Measurements from ENCODE around the gene LAMA4. TPM values are rescaled to one million over a fixed set of nuclear protein-coding genes. Genes with fewer than 3 reads are reported as not detected.

The LAMA4 gene
- total RNA-seq, 3 donors from 2014 or later = 15.9 to 101 (median 37.0) TPM

DNA sequence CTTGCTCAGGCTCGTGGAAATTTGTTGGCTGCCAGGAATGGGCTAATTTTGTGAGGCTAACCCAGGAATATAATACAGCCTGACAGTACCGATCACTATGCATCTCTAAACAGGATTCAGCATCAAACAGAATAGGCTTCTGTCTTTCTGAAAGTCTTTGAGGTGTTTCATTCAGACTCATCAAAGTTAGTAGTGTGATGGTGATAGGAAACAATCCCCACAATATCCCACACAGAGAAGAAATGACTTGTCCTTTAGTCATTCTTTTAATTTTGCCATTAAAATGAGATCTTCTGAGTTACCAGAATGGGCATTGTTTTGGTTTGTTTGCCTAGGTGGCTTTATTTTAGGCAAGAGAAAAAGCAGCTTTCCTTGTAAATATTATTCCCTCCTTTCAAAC lies 112.7 kb downstream of the LAMA4 start:
- H3K36me3 ChIP-seq (ENCODE audit: low read depth) = no peaks in the 10 kb centered on the region
- DNase-seq (no peak), ATAC-seq (no peak)
- intact Hi-C loops (cut with DNase I, micrococcal nuclease) = no loop called here
- no peaks in the 10 kb centered on the region for H3K9me3 ChIP-seq
- no peaks in the 10 kb centered on the region for H3K4me1 ChIP-seq (ENCODE audit: low read depth)
- H3K4me3 ChIP-seq = no peak overlapping the region
- no peak for TF ChIP-seq CTCF (IDR thresholded peaks at IDR 0.05)

DNA sequence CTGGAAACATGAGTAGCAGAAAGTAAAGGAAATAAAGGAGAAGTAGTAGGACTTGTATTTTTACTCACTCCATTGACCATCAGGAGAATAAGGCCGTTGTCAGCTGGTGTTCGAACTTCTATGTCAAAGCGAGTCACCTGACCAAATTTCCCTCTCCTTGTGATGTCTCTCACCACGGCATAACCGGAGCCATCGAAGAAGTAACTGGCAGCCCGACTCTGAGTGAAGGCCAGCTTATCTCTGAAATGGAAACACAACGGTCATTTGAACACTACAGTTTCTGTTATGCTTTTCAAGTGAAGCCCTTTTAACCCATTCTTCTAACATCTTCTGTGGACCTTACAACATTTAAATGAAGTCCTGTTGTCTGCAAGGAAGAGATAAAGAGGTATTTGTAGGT lies 115.3 kb downstream of the LAMA4 start:
- ATAC-seq (no peak), DNase-seq (no peak)
- no peak for TF ChIP-seq CTCF (IDR thresholded peaks at IDR 0.05)
- Histone ChIP-seq H3K9me3 (no peaks in the 10 kb centered on the region), H3K36me3 (ENCODE audit: low read depth) (no peaks in the 10 kb centered on the region), H3K4me3 (no peak overlapping the region), H3K4me1 (ENCODE audit: low read depth) (no peaks in the 10 kb centered on the region)
- intact Hi-C loops (cut with DNase I, micrococcal nuclease) = no loop called here

GRCh38 chr6:112130878-112131277 lies 123.5 kb downstream of the LAMA4 start:
- ATAC-seq = no peak
- intact Hi-C loops (cut with DNase I, micrococcal nuclease) = no loop called here
- H3K4me3 ChIP-seq = no peak overlapping the region
- H3K9me3 ChIP-seq = no peaks in the 10 kb centered on the region
- no peaks in the 10 kb centered on the region for H3K36me3 ChIP-seq (ENCODE audit: low read depth)
- no peak for TF ChIP-seq CTCF (IDR thresholded peaks at IDR 0.05)
- no peaks in the 10 kb centered on the region for H3K4me1 ChIP-seq (ENCODE audit: low read depth)
- no peak for DNase-seq

- Histone ChIP-seq H3K36me3 (ENCODE audit: low read depth) (no peaks in the 10 kb centered on the region), H3K9me3 (no peaks in the 10 kb centered on the region), H3K4me1 (ENCODE audit: low read depth) (no peaks in the 10 kb centered on the region), H3K4me3 (no peak overlapping the region)
- intact Hi-C loops (cut with DNase I, micrococcal nuclease) = no loop called here
- no peak for TF ChIP-seq CTCF (IDR thresholded peaks at IDR 0.05)
- peak; percentile 62 for ATAC-seq
- DNase-seq = no peak
Observed at GRCh38 chr6:112128208-112128607, 126.2 kb downstream of the LAMA4 start.

DNA sequence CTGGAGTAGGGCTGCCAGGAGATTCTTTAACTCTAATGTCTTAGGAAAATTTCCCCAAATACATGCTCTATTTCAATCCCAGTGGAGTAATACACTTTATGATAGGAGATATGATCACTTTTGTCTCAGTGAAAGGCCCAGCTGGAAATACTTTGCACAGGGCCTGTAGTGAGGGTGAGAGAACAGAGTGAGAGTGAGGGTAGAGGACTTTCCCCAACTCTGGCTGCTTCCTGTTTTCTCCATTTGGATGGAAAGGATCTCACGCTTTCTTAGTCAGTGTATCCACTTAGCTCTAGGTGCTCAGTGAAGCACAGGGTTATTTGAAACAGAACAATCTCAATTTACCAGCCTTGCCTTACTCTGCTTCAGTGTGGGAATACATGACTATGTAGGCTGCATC lies 130.4 kb downstream of the LAMA4 start:
- H3K4me1 ChIP-seq (ENCODE audit: low read depth) = no peaks in the 10 kb centered on the region
- H3K36me3 ChIP-seq (ENCODE audit: low read depth) = no peaks in the 10 kb centered on the region
- intact Hi-C loops (cut with DNase I, micrococcal nuclease) = no loop called here
- ATAC-seq (no peak), DNase-seq (no peak)
- H3K9me3 ChIP-seq = no peaks in the 10 kb centered on the region
- TF ChIP-seq CTCF (IDR thresholded peaks at IDR 0.05) = no peak
- H3K4me3 ChIP-seq = no peak overlapping the region

DNA sequence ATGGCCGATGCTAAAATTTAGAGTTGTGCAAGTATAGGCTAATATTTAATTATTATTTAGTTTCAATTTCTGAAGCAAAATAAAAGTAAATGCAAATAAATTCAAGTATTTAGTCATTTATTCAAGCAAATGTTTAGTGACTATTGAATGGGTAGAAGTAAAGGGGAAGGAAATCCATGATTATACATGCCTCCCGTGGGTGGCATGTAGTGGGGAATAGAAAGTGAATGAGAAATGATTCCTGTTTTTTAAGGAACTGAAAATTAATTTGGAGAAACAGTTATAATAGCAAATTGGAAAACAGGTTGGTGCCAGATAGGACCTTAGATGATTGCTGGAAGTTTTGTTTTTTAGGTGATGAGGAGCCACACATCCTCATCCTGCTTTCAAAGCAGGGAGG lies 131.6 kb downstream of the LAMA4 start:
- ATAC-seq (no peak), DNase-seq (no peak)
- intact Hi-C loops (cut with DNase I, micrococcal nuclease) = no loop called here
- Histone ChIP-seq H3K9me3 (no peaks in the 10 kb centered on the region), H3K4me1 (ENCODE audit: low read depth) (no peaks in the 10 kb centered on the region), H3K36me3 (ENCODE audit: low read depth) (no peaks in the 10 kb centered on the region), H3K4me3 (no peak overlapping the region)
- TF ChIP-seq CTCF (IDR thresholded peaks at IDR 0.05) = no peak

Measured in mucosa of descending colon (tissue), 3 donors.